GM11168 (cell line): ENCODE results near the gene HEXIM2.

ENCODE experiments used
- in situ Hi-C: fragments of 300-500 bp; cut with MboI; formaldehyde crosslinking; loops from one replicate; pipeline ENCODE4 v1.12.0; 2022; ENCODE audit warnings: low sequenced_read_pairs; ENCODE audit not compliant: unreplicated experiment

The HEXIM2 gene

GRCh38 chr17:45162025-45162687, 481 bp downstream of the HEXIM2 start:
- in situ Hi-C loops = no loop called here

- in situ Hi-C loops = no loop called here
Observed at GRCh38 chr17:45164734-45165269, 3.1 kb downstream of the HEXIM2 start.

DNA sequence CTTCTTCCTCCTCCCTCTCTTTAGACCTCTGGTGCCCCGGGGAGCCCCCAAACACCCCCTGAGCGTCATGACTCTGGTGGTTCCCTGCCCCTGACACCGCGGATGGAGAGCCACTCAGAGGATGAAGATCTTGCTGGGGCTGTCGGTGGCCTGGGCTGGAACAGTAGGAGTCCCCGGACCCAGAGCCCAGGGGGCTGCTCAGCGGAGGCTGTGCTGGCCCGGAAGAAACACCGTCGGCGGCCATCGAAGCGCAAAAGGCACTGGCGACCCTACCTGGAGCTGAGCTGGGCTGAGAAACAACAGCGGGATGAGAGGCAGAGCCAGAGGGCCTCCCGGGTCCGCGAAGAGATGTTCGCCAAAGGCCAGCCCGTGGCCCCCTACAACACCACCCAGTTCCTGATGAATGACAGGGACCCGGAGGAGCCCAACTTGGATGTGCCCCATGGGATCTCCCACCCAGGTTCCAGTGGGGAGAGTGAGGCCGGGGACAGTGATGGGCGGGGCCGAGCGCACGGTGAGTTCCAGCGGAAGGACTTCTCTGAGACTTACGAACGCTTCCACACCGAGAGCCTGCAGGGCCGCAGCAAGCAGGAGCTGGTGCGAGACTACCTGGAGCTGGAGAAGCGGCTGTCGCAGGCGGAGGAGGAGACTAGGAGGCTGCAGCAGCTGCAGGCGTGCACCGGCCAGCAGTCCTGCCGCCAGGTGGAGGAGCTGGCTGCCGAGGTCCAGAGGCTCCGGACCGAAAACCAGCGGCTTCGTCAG, 7.5 kb downstream of the HEXIM2 start:
- in situ Hi-C loops = no loop called here

DNA sequence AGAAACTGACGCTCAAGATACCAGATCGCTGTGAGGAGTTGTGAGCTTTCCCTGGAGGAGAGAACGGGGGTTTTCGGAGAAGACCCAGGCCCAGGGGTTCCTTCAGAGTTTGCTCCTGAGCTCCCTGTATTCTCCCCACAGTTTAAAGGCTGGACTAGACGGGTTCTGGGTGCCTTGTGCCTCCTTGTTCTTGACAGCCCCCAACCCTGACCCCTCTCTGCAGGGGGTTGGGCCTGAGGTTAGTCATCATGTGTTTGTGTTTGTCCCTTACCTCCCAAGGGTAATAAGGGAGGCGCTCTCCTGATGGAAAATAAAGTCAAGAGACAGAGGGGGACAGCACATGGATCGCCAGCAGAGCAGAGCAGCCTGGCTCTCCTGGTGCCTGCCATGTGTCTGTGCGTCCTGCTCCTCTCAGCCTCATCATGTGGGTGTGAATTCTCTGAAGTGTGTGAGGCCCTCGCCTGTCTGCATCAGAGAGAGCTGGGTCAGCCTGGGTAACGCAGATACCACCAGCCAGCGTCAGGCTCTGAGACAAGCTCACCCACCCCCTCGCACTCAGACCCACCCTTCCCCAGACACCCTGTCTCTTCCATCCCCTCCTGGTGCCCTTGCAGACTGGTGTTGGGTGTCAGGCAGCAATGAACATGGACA, 8.7 kb downstream of the HEXIM2 start:
- in situ Hi-C loops = no loop called here

DNA sequence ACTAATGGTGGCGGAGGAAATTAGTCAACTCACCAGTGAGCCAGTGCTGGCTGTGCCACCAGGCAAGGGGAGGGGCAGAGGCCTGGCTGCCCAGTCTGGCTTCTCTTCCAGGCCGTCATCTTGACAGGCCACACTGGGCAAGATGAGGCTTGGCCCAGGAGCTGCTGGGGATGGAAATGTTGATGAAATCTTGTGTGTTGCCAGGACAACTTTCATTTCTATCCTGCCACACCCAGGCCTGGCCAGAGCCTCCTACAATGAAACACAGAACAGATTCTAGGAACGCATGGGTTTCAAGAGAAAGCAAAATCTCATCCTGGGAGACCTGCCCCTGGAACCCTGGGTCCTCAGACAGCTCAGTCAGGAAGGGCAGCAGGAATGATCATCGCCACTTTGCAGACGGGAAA, 9.3 kb downstream of the HEXIM2 start:
- in situ Hi-C loops = no loop called here

DNA sequence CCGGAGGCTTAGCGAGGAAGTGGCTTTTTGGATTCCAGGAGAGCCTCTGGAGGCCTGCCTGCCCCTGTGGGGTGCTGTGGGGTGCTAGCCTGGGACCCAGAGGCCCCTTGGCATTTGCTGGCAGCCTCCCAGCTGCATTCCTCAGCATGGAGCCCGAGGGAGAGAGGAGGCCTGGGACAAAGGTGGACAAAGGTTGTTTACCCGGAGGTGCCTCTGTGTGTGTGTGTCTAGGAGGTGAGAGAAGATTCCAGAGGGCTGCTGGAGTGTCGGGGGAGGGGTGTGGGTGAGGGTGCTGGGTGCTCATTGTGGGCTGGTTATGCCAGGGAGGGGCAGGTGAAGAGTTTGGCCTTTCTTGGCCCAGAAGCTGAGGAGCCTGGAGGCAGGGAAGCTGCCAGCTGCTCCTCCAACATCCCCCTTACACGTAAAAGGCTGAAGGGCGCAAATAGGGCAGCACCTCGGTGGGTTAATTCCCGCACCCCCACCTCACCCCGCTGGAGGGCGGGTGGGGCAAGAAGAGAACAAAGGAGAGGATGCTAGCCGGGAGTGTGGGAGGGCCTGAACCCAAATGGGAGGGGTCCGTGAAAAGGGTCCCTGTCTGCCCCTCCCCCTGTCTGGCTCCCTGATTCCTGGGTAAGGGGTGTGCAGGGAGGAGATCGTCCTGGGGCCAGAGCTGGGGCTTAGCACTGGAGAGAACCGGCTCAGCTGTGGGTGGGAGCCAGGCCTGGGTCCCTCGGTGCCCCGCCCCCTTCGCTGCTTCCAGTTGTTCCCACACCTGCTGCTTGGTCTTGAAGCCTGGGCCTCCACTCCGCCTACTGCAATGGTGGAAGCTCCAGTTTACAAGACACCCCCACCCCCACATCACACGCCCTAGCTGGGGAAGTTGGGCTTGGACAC, 9.9 kb downstream of the HEXIM2 start:
- in situ Hi-C loops = no loop called here

- in situ Hi-C loops = no loop called here
Observed at GRCh38 chr17:45172232-45172540, 10.5 kb downstream of the HEXIM2 start.

GRCh38 chr17:45172541-45173286, 11.0 kb downstream of the HEXIM2 start:
- in situ Hi-C loops = no loop called here

- in situ Hi-C loops = no loop called here
Observed at GRCh38 chr17:45175759-45176115, 14.1 kb downstream of the HEXIM2 start.

- in situ Hi-C loops = no loop called here
Observed at GRCh38 chr17:45177563-45177962, 15.9 kb downstream of the HEXIM2 start.

DNA sequence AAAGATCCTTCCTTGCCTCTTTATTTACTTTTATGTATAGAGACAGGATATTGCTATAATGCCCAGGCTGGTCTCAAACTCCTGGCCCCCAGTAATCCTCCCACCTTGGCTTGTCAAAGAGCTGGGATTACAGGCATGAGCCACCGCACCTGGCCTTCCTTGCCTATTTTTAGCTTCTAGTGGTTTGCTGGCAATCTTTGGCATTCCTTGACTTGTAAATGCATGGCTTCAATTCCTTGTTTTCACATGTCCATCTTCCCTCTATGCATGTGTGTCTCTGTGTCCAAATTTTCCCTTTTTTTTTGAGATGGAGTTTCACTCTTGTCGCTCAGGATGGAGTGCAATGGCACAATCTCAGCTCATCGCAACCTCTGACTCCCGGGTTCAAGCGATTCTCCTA, 22.5 kb downstream of the HEXIM2 start:
- in situ Hi-C loops = no loop called here

GRCh38 chr17:45186801-45187354, 25.2 kb downstream of the HEXIM2 start:
- in situ Hi-C loops = no loop called here

DNA sequence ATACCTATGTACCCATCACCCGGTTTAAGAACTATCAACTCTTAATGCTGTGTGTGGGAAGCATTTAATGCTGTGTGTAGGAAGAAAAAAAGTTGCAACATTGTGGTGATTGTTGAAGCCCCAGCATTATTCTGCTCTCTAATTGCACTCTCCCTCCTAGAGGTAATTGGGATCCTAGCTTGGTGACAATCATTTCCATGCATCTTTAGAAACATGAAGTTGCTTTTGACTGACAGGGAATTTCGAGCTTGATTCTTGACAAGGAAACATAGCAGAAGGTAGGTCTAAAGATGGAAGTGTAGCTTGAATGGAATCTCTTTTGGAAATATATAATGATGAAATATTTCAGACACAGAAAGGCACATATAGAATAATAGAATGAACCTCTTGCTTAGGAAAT, 27.3 kb downstream of the HEXIM2 start:
- in situ Hi-C loops = no loop called here

GRCh38 chr17:45190503-45191255, 29.0 kb downstream of the HEXIM2 start:
- in situ Hi-C loops = loop anchor here (10.0 kb wide), 1 partner anchor 46 kb away; the partner anchor contains the start of gene HEXIM1

DNA sequence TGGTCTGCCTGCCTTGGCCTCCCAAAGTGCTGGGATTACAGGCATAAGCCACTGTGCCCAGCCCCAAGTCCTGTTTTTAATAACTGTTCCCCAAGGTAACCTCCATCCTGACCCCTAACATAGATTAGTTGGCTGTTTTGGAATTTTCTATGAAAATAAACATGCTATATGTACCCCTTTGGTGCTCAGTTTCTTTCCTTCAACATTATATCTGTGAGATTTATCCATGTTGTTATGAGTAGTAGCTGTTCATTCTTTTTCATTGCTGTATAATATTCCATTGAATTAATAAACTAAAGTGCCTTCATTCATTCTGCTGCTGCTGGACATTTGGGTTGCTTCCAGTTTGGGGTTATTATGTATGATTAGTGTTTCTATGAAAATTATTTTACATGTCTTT, 33.7 kb downstream of the HEXIM2 start:
- in situ Hi-C loops = loop anchor here (10.0 kb wide), 1 partner anchor 51 kb away; the partner anchor contains the start of gene HEXIM1

GRCh38 chr17:45197108-45197507, 35.4 kb downstream of the HEXIM2 start:
- in situ Hi-C loops = loop anchor here (10.0 kb wide), 1 partner anchor 52 kb away; the partner anchor contains the start of gene HEXIM1

DNA sequence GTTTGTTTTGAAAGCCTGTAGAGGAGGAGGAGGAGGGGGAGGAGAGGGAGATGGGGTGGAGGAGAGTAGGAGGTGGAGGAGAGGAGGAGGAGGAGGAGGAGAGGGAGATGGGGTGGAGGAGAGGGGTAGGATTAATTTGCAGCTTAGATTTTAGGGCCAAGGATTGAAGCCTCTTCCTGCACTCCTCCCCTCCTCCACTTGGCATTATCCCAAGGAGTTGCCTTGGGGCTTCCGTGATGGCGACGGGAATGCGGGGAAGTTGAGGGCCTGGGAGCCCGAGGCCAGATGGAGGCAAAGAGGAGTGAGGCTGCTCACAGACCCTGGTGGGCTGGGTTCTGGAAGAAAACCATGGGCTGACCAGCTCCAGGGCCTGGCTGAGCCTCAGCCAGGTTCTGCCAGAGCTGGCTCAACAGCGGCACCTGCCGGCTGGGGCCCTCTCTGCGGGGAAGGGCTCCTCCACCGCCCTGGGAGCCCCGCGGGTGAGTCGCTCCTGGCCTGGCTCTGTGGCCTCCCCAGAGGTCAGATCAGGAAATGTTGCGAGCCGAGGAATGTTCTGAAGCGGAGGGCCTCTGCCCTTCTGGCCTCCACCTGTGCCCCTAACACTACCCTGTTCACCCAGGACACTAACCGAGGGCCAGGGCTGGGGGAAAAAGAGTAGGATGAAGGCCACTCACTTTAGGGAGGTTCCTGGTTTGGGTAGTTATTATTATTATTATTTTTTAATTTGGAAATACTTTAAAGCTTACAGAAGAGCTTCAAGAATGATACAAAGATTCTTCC, 36.1 kb downstream of the HEXIM2 start:
- in situ Hi-C loops = loop anchor here (10.0 kb wide), 1 partner anchor 53 kb away; the partner anchor contains the start of gene HEXIM1

GRCh38 chr17:45200701-45201100, 39.0 kb downstream of the HEXIM2 start:
- in situ Hi-C loops = no loop called here
